Parathyroid adenoma (tissue), 2 donors: ENCODE results near the gene TIAM2.

Experiments used
- H2AFZ ChIP-seq: fragments of 300-600 bp; sonication (generic); one replicate; pipeline ENCODE4 v1.7.0; 2017; ENCODE audit warnings: antibody characterized with exemption, mild to moderate bottlenecking
- H3K27ac ChIP-seq: fragments of 300-600 bp; sonication (generic); one replicate; pipeline ENCODE4 v1.7.0; 2017
- H3K27me3 ChIP-seq: fragments of 300-600 bp; sonication (generic); one replicate; pipeline ENCODE4 v1.7.0; 2017; ENCODE audit warnings: low read length; ENCODE audit not compliant: control insufficient read depth, insufficient read depth
- H3K36me3 ChIP-seq: fragments of 300-600 bp; sonication (generic); one replicate; pipeline ENCODE4 v1.7.0; 2017; ENCODE audit warnings: low read length; ENCODE audit not compliant: control insufficient read depth, insufficient read depth
- H3K4me1 ChIP-seq: fragments of 300-600 bp; sonication (generic); one replicate; pipeline ENCODE4 v1.7.0; 2017; ENCODE audit warnings: control low read depth
- H3K4me2 ChIP-seq: fragments of 300-600 bp; sonication (generic); one replicate; pipeline ENCODE4 v1.7.0; 2017; ENCODE audit warnings: low read length
- H3K4me3 ChIP-seq: fragments of 300-600 bp; sonication (generic); one replicate; pipeline ENCODE4 v1.7.0; 2017; ENCODE audit warnings: low read depth, low read length
- H3K79me2 ChIP-seq: fragments of 300-600 bp; sonication (generic); one replicate; pipeline ENCODE4 v1.7.0; 2017; ENCODE audit warnings: control low read depth
- H3K9ac ChIP-seq: fragments of 300-600 bp; sonication (generic); one replicate; pipeline ENCODE4 v1.7.0; 2017; ENCODE audit warnings: mild to moderate bottlenecking
- H3K9me3 ChIP-seq: fragments of 300-600 bp; sonication (generic); one replicate; pipeline ENCODE4 v1.7.0; 2017; ENCODE audit warnings: low read length; ENCODE audit not compliant: control insufficient read depth
- CTCF ChIP-seq: fragments of 300-600 bp; sonication (generic); IDR thresholded peaks from one replicate; pipeline ENCODE4 v1.7.0; 2017; ENCODE audit warnings: antibody characterized with exemption, mild to moderate bottlenecking
- donor health status: primary hyperparathyroidism.

Gene TIAM2

GRCh38 chr6:155084431-155085123, 89.5 kb downstream of the TIAM2 start:
- no peaks in the 10 kb centered on the region for H3K4me1 ChIP-seq
- no peak overlapping the region for H3K27ac ChIP-seq
- no peak for TF ChIP-seq CTCF
- no peak overlapping the region for H3K9ac ChIP-seq
- H3K36me3 ChIP-seq = no peaks in the 10 kb centered on the region
- H3K4me2 ChIP-seq = no peak overlapping the region
- H3K27me3 ChIP-seq = no peaks in the 10 kb centered on the region
- no peak overlapping the region for H2AFZ ChIP-seq
- no peaks in the 10 kb centered on the region for H3K9me3 ChIP-seq
- no peak overlapping the region for H3K4me3 ChIP-seq
- no peaks in the 10 kb centered on the region for H3K79me2 ChIP-seq

GRCh38 chr6:155085582-155086257, 90.6 kb downstream of the TIAM2 start:
- H3K9me3 ChIP-seq = no peaks in the 10 kb centered on the region
- no peaks in the 10 kb centered on the region for H3K4me1 ChIP-seq
- no peaks in the 10 kb centered on the region for H3K36me3 ChIP-seq
- no peak for TF ChIP-seq CTCF
- no peak overlapping the region for H2AFZ ChIP-seq
- no peak overlapping the region for H3K4me2 ChIP-seq
- H3K9ac ChIP-seq = no peak overlapping the region
- no peaks in the 10 kb centered on the region for H3K27me3 ChIP-seq
- H3K4me3 ChIP-seq = no peak overlapping the region
- H3K79me2 ChIP-seq = no peaks in the 10 kb centered on the region
- H3K27ac ChIP-seq = no peak overlapping the region

GRCh38 chr6:155088856-155089255, 93.7 kb downstream of the TIAM2 start:
- H3K27ac ChIP-seq = no peak overlapping the region

GRCh38 chr6:155089746-155090145, 94.6 kb downstream of the TIAM2 start:
- H3K4me2 ChIP-seq = no peak overlapping the region
- H3K4me3 ChIP-seq = no peak overlapping the region
- H3K9ac ChIP-seq = no peak overlapping the region
- H2AFZ ChIP-seq = no peak overlapping the region
- H3K36me3 ChIP-seq = no peaks in the 10 kb centered on the region
- no peaks in the 10 kb centered on the region for H3K9me3 ChIP-seq
- H3K27me3 ChIP-seq = no peaks in the 10 kb centered on the region
- H3K79me2 ChIP-seq = no peaks in the 10 kb centered on the region
- H3K27ac ChIP-seq = no peak overlapping the region
- no peak for TF ChIP-seq CTCF
- H3K4me1 ChIP-seq = no peaks in the 10 kb centered on the region

More at GRCh38 chr6:155088856-155089255, 93.7 kb downstream of the TIAM2 start:
- H3K79me2 ChIP-seq = no peaks in the 10 kb centered on the region
- H3K9me3 ChIP-seq = no peaks in the 10 kb centered on the region
- no peaks in the 10 kb centered on the region for H3K4me1 ChIP-seq
- no peak overlapping the region for H3K4me3 ChIP-seq
- TF ChIP-seq CTCF = no peak
- H3K4me2 ChIP-seq = no peak overlapping the region
- no peaks in the 10 kb centered on the region for H3K27me3 ChIP-seq
- no peak overlapping the region for H2AFZ ChIP-seq
- no peaks in the 10 kb centered on the region for H3K36me3 ChIP-seq
- no peak overlapping the region for H3K9ac ChIP-seq
